Glutamatergic neuron (in vitro differentiated cells): Measurements from ENCODE around the gene CNOT3. TPM values are rescaled to one million over a fixed set of nuclear protein-coding genes. Genes with fewer than 3 reads are reported as not detected.

ENCODE experiments used
- DNase-seq: peaks from one replicate; pipeline ENCODE4 v3.0.0; 2022
- H3K27ac Mint-ChIP-seq: one replicate; pipeline ENCODE4 v1.8.0; 2020; ENCODE audit warnings: mild to moderate bottlenecking, mixed read lengths, inconsistent platforms; ENCODE audit not compliant: unreplicated experiment
- H3K27me3 Mint-ChIP-seq: one replicate; pipeline ENCODE4 v1.8.0; 2020; ENCODE audit warnings: mild to moderate bottlenecking, moderate library complexity, mixed read lengths, inconsistent platforms; ENCODE audit not compliant: unreplicated experiment
- H3K36me3 Mint-ChIP-seq: one replicate; pipeline ENCODE4 v1.8.0; 2020; ENCODE audit warnings: mild to moderate bottlenecking, mixed read lengths, inconsistent platforms; ENCODE audit not compliant: unreplicated experiment
- H3K4me1 Mint-ChIP-seq: one replicate; pipeline ENCODE4 v1.8.0; 2020; ENCODE audit warnings: mild to moderate bottlenecking, low read depth, mixed read lengths, inconsistent platforms; ENCODE audit not compliant: unreplicated experiment
- H3K4me3 Mint-ChIP-seq: one replicate; pipeline ENCODE4 v1.8.0; 2020; ENCODE audit warnings: mild to moderate bottlenecking, mixed read lengths, inconsistent platforms; ENCODE audit not compliant: unreplicated experiment
- H3K9me3 Mint-ChIP-seq: one replicate; pipeline ENCODE4 v1.8.0; 2020; ENCODE audit warnings: mild to moderate bottlenecking, moderate library complexity, mixed read lengths, inconsistent platforms; ENCODE audit not compliant: unreplicated experiment
- CTCF ChIP-seq: fragments of 200-600 bp; sonication (generic); IDR thresholded peaks from one replicate; pipeline ENCODE4 v1.5.0; 2021; ENCODE audit not compliant: partially characterized antibody, unreplicated experiment
- total RNA-seq: library from RNA; stranded (reverse); fragmentation: NEBNext Ultra II Directional; extraction: Animal tissue kit (Norgen Biotek cat#: 25700); gene quantifications from one replicate; pipeline ENCODE4 v1.2.1, GENCODE V29; 2021; ENCODE audit not compliant: unreplicated experiment

Gene CNOT3
- total RNA-seq, 1 donor from 2014 or later, result 56.9 TPM

GRCh38 chr19:54183431-54183830 lies 45.9 kb downstream of the CNOT3 start:
- H3K27me3 Mint-ChIP-seq, result peaks cover 11% of the 10 kb centered on the region
- no peaks in the 10 kb centered on the region for H3K36me3 Mint-ChIP-seq
- H3K4me3 Mint-ChIP-seq, result no peak overlapping the region
- no peak for TF ChIP-seq CTCF
- no peak overlapping the region for H3K27ac Mint-ChIP-seq
- DNase-seq, result no peak
- peaks cover 2% of the 10 kb centered on the region for H3K9me3 Mint-ChIP-seq
- H3K4me1 Mint-ChIP-seq, result peaks cover 23% of the 10 kb centered on the region

GRCh38 chr19:54186351-54186750 lies 48.8 kb downstream of the CNOT3 start:
- peaks cover 7% of the 10 kb centered on the region for H3K4me1 Mint-ChIP-seq
- H3K4me3 Mint-ChIP-seq, result no peak overlapping the region
- H3K27ac Mint-ChIP-seq, result no peak overlapping the region
- no peaks in the 10 kb centered on the region for H3K36me3 Mint-ChIP-seq
- peaks cover 4% of the 10 kb centered on the region for H3K9me3 Mint-ChIP-seq
- peaks cover 18% of the 10 kb centered on the region for H3K27me3 Mint-ChIP-seq
- TF ChIP-seq CTCF, result no peak
- no peak for DNase-seq

GRCh38 chr19:54186934-54187381 lies 49.4 kb downstream of the CNOT3 start:
- Mint-ChIP-seq H3K9me3 (peaks cover 4% of the 10 kb centered on the region), H3K27me3 (peaks cover 18% of the 10 kb centered on the region), H3K36me3 (no peaks in the 10 kb centered on the region), H3K27ac (no peak overlapping the region), H3K4me3 (peak overlapping the region; percentile 78), H3K4me1 (peaks cover 7% of the 10 kb centered on the region)
- no peak for DNase-seq
- TF ChIP-seq CTCF, result no peak

GRCh38 chr19:54188215-54188871 lies 50.8 kb downstream of the CNOT3 start:
- Mint-ChIP-seq H3K9me3 (peaks cover 11% of the 10 kb centered on the region), H3K36me3 (no peaks in the 10 kb centered on the region), H3K27ac (peak overlapping the region; percentile 75), H3K4me3 (peak overlapping the region; percentile 90), H3K4me1 (peaks cover 11% of the 10 kb centered on the region), H3K27me3 (peaks cover 17% of the 10 kb centered on the region)
- TF ChIP-seq CTCF, result no peak
- DNase-seq, result no peak

- Mint-ChIP-seq H3K9me3 (peaks cover 11% of the 10 kb centered on the region), H3K4me3 (peak within 1 kb of the TSS; percentile 97), H3K27ac (peak within 1 kb of the TSS; percentile 96), H3K36me3 (no peaks in the 10 kb centered on the region), H3K4me1 (peaks cover 11% of the 10 kb centered on the region), H3K27me3 (peaks cover 15% of the 10 kb centered on the region)
- TF ChIP-seq CTCF, result no peak
- DNase-seq, result no peak
These were observed 51.7 kb downstream of the CNOT3 start, which contains the start of gene MBOAT7 for GRCh38 chr19:54189145-54189734. MBOAT7 (minus strand) TSS chr19:54189580; CDS start chr19:54188508, 1,072 bp downstream.
